GM19099 (cell line): ENCODE data around the gene MACROH2A2.

Experiments
- POLR2A ChIP-seq: IDR thresholded peaks from 3 replicates; pipeline ENCODE4 v1.6.1; 2011; ENCODE audit warnings: low read depth; ENCODE audit not compliant: insufficient read length; ENCODE audit errors: extremely low read depth

MACROH2A2 gene

GRCh38 chr10:70060389-70060788 lies 7.7 kb downstream of the MACROH2A2 start:
- no peak for TF ChIP-seq POLR2A

GRCh38 chr10:70063418-70064098 lies 10.9 kb downstream of the MACROH2A2 start:
- TF ChIP-seq POLR2A, result no peak

- TF ChIP-seq POLR2A, result no peak
Measured at GRCh38 chr10:70064486-70064885, 11.8 kb downstream of the MACROH2A2 start.

GRCh38 chr10:70066190-70066589 lies 13.5 kb downstream of the MACROH2A2 start:
- TF ChIP-seq POLR2A, result no peak

GRCh38 chr10:70067586-70067985 lies 14.9 kb downstream of the MACROH2A2 start:
- TF ChIP-seq POLR2A, result no peak

GRCh38 chr10:70068925-70069324 lies 16.3 kb downstream of the MACROH2A2 start:
- TF ChIP-seq POLR2A, result no peak

- TF ChIP-seq POLR2A, result no peak
Measured at GRCh38 chr10:70069346-70069745, 16.7 kb downstream of the MACROH2A2 start.

GRCh38 chr10:70070834-70071233 lies 18.2 kb downstream of the MACROH2A2 start:
- TF ChIP-seq POLR2A, result no peak

- TF ChIP-seq POLR2A, result no peak
Measured at GRCh38 chr10:70074165-70074564, 21.5 kb downstream of the MACROH2A2 start.

GRCh38 chr10:70074971-70075370 lies 22.3 kb downstream of the MACROH2A2 start:
- TF ChIP-seq POLR2A, result no peak

GRCh38 chr10:70078329-70078728 lies 25.7 kb downstream of the MACROH2A2 start:
- TF ChIP-seq POLR2A, result no peak

- no peak for TF ChIP-seq POLR2A
Measured at GRCh38 chr10:70078937-70079336, 26.3 kb downstream of the MACROH2A2 start.

GRCh38 chr10:70084189-70084588 lies 31.5 kb downstream of the MACROH2A2 start:
- TF ChIP-seq POLR2A, result no peak

GRCh38 chr10:70085975-70086613 lies 33.4 kb downstream of the MACROH2A2 start:
- TF ChIP-seq POLR2A, result no peak

GRCh38 chr10:70087616-70088307 lies 35.1 kb downstream of the MACROH2A2 start:
- TF ChIP-seq POLR2A, result no peak

- no peak for TF ChIP-seq POLR2A
Measured at GRCh38 chr10:70088308-70088698, 35.7 kb downstream of the MACROH2A2 start.
